Smooth muscle cell (in vitro differentiated cells): ENCODE results near the gene RIPPLY2. TPM values are rescaled to one million over a fixed set of nuclear protein-coding genes. Genes with fewer than 3 reads are reported as not detected.

ENCODE experiments used
- DNase-seq: peaks from one replicate; lab custom pipeline; 2025; ENCODE audit not compliant: unreplicated experiment; lab: John Stamatoyannopoulos, UW
- H2AFZ ChIP-seq: fragments of 200-600 bp; sonication (generic); 2 replicates; pipeline ENCODE4 v1.6.0; 2016; ENCODE audit warnings: antibody characterized with exemption, low read depth, mild to moderate bottlenecking
- H3F3A ChIP-seq: fragments of 200-600 bp; sonication (generic); 2 replicates; pipeline ENCODE4 v1.6.0; 2017; ENCODE audit warnings: antibody characterized with exemption, low read depth
- H3K27ac ChIP-seq: fragments of 200-600 bp; sonication (generic); 2 replicates; pipeline ENCODE4 v1.5.1; 2016; ENCODE audit warnings: low read depth, mild to moderate bottlenecking
- H3K27me3 ChIP-seq: fragments of 200-600 bp; sonication (generic); 2 replicates; pipeline ENCODE4 v1.6.1; 2016; ENCODE audit warnings: low read depth, mild to moderate bottlenecking
- H3K36me3 ChIP-seq: fragments of 200-600 bp; sonication (generic); 2 replicates; pipeline ENCODE4 v1.5.1; 2016; ENCODE audit warnings: low read depth
- H3K4me1 ChIP-seq: fragments of 200-600 bp; sonication (generic); 2 replicates; pipeline ENCODE4 v1.5.1; 2016; ENCODE audit warnings: low read depth
- H3K4me2 ChIP-seq: fragments of 200-600 bp; sonication (generic); 2 replicates; pipeline ENCODE4 v1.6.0; 2016; ENCODE audit warnings: mild to moderate bottlenecking
- H3K4me3 ChIP-seq: fragments of 200-600 bp; sonication (generic); 2 replicates; pipeline ENCODE4 v1.5.1; 2016; ENCODE audit warnings: mild to moderate bottlenecking
- H3K79me2 ChIP-seq: fragments of 200-600 bp; sonication (generic); 2 replicates; pipeline ENCODE4 v1.6.0; 2016; ENCODE audit warnings: low read depth, mild to moderate bottlenecking
- H3K9ac ChIP-seq: fragments of 200-600 bp; sonication (generic); 2 replicates; pipeline ENCODE4 v1.6.0; 2016; ENCODE audit warnings: low read depth
- H3K9me3 ChIP-seq: fragments of 200-600 bp; sonication (generic); replicated peaks from 2 replicates; pipeline ENCODE4 v1.5.1; 2016; ENCODE audit warnings: low read depth
- H4K20me1 ChIP-seq: fragments of 200-600 bp; sonication (generic); 2 replicates; pipeline ENCODE4 v1.6.0; 2016; ENCODE audit warnings: low read depth
- WGBS: methylation state at CpG from one replicate; pipeline ENCODE4 v1.1.7; 2016; ENCODE audit warnings: low lambda C conversion rate; 5-methylcytosine and 5-hydroxymethylcytosine counted together
- polyA plus RNA-seq: library from polyadenylated mRNA; unstranded; fragments of >200 nt; fragmentation: Nextera tagmentation; extraction: Ambion mirVana; gene quantifications from 2 replicates; pipeline ENCODE4 v1.2.1, GENCODE V29; 2016
- total RNA-seq: library from RNA; depleted of rRNA; stranded (reverse); fragments of >200 nt; gene quantifications from 2 replicates; pipeline ENCODE4 v1.2.3, GENCODE V29; 2014
- TF ChIP-seq, protein P1 (sequence below): fragments of 200-600 bp; sonication (generic); IDR thresholded peaks from 2 replicates; pipeline ENCODE4 v1.5.1; 2017; ENCODE audit warnings: borderline replicate concordance, mild to moderate bottlenecking, antibody characterized with exemption; ENCODE audit not compliant: insufficient read depth, poor library complexity, severe bottlenecking

Gene RIPPLY2
- total and polyA plus RNA-seq, 2 experiments from 2014 or later, result not detected

GRCh38 chr6:83878902-83879644 is 25.9 kb downstream of the RIPPLY2 start:
- Histone ChIP-seq H3K27ac (no peak overlapping the region), H3K4me3 (no peak overlapping the region), H3K4me2 (no peak overlapping the region), H3K4me1 (no peaks in the 10 kb centered on the region), H3K79me2 (peaks cover 26% of the 10 kb centered on the region), H3K27me3 (no peaks in the 10 kb centered on the region), H3F3A (no peaks in the 10 kb centered on the region), H3K36me3 (no peaks in the 10 kb centered on the region), H2AFZ (no peak overlapping the region), H4K20me1 (peaks cover 32% of the 10 kb centered on the region), H3K9me3 (no peaks in the 10 kb centered on the region), H3K9ac (no peak overlapping the region)
- 91% methylated on average over 4 of the region's 4 CpGs for WGBS
- no peak for DNase-seq
- TF ChIP-seq, protein P1, sequence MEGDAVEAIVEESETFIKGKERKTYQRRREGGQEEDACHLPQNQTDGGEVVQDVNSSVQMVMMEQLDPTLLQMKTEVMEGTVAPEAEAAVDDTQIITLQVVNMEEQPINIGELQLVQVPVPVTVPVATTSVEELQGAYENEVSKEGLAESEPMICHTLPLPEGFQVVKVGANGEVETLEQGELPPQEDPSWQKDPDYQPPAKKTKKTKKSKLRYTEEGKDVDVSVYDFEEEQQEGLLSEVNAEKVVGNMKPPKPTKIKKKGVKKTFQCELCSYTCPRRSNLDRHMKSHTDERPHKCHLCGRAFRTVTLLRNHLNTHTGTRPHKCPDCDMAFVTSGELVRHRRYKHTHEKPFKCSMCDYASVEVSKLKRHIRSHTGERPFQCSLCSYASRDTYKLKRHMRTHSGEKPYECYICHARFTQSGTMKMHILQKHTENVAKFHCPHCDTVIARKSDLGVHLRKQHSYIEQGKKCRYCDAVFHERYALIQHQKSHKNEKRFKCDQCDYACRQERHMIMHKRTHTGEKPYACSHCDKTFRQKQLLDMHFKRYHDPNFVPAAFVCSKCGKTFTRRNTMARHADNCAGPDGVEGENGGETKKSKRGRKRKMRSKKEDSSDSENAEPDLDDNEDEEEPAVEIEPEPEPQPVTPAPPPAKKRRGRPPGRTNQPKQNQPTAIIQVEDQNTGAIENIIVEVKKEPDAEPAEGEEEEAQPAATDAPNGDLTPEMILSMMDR, result no peak

DNA sequence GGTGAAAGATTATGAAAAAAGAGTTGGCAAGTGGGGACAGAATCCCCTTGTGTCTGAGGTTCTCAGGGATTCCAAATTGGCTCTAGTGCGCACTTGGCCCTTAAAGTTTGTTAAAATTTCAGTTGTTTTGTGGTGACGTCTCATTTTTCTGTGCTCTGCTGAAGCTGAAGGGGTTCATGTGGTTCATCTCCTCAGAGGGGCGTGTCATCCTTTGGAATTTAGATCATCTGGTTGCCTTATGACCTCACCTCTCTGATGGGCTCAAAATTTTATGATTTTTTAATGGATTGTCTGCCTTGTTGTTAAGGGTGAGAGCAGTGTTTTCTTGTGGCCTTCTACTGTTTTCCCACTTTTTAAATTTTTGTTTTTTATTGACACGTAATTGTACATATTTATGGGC is 26.6 kb downstream of the RIPPLY2 start:
- no peak overlapping the region for H3K27ac ChIP-seq
- no peaks in the 10 kb centered on the region for H3K4me1 ChIP-seq
- H3K36me3 ChIP-seq, result no peaks in the 10 kb centered on the region
- H3K79me2 ChIP-seq, result peaks cover 25% of the 10 kb centered on the region
- no peak overlapping the region for H3K4me3 ChIP-seq
- H3K9ac ChIP-seq, result no peak overlapping the region
- H3K4me2 ChIP-seq, result no peak overlapping the region
- no peaks in the 10 kb centered on the region for H3K9me3 ChIP-seq
- no peaks in the 10 kb centered on the region for H3K27me3 ChIP-seq
- no peak overlapping the region for H2AFZ ChIP-seq
- TF ChIP-seq, protein P1, result no peak
- 90% methylated on average over 4 of the region's 4 CpGs for WGBS
- H3F3A ChIP-seq, result no peaks in the 10 kb centered on the region
- H4K20me1 ChIP-seq, result peaks cover 32% of the 10 kb centered on the region
- no peak for DNase-seq

DNA sequence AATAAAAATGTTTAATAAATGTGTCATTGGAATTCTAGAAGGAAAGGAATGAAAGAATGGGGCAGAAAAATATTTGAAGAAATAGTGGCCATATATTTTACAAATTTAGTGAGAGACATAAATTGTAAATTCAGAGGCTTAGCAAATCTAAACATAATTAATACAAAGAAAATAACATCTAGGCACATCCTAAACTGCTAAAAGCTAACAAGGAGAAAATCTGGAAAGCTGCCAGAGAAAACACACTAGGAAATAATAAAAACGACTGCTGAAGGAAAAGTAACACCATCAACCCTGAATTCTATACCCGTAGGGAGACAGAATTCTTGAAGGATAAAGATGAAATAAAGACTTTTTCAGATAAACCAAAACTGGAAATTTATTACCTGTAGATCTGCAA is 30.1 kb downstream of the RIPPLY2 start:
- H3K4me1 ChIP-seq, result no peaks in the 10 kb centered on the region
- TF ChIP-seq, protein P1, result no peak
- H3K9me3 ChIP-seq, result no peaks in the 10 kb centered on the region

GRCh38 chr6:83884523-83884922 is 31.4 kb downstream of the RIPPLY2 start:
- Histone ChIP-seq H3K4me1 (no peaks in the 10 kb centered on the region), H3K9ac (no peak overlapping the region), H3K9me3 (no peaks in the 10 kb centered on the region), H3K79me2 (peaks cover 14% of the 10 kb centered on the region), H3K4me3 (no peak overlapping the region), H2AFZ (no peak overlapping the region), H3K27ac (no peak overlapping the region), H3K36me3 (no peaks in the 10 kb centered on the region), H3K4me2 (no peak overlapping the region), H4K20me1 (peaks cover 30% of the 10 kb centered on the region), H3K27me3 (no peaks in the 10 kb centered on the region), H3F3A (no peaks in the 10 kb centered on the region)
- no peak for DNase-seq
- TF ChIP-seq, protein P1, result peak; percentile 70
- 42% methylated on average over 4 of the region's 4 CpGs for WGBS

More for the DNA sequence above, 30.1 kb downstream of the RIPPLY2 start:
- H3K9ac ChIP-seq, result no peak overlapping the region
- H3K36me3 ChIP-seq, result no peaks in the 10 kb centered on the region
- H3K79me2 ChIP-seq, result peaks cover 14% of the 10 kb centered on the region
- H3K27me3 ChIP-seq, result no peaks in the 10 kb centered on the region
- no peak overlapping the region for H3K4me3 ChIP-seq
- DNase-seq, result no peak
- H2AFZ ChIP-seq, result no peak overlapping the region
- no peak overlapping the region for H3K4me2 ChIP-seq
- H4K20me1 ChIP-seq, result peaks cover 39% of the 10 kb centered on the region
- H3K27ac ChIP-seq, result no peak overlapping the region
- 57% methylated on average over 2 of the region's 2 CpGs for WGBS
- H3F3A ChIP-seq, result no peaks in the 10 kb centered on the region
